Cardiac fibroblast (primary cell): ENCODE data around the gene CHCHD3.

Experiments
- DNase-seq, 2 donors: peaks; one replicate each; pipeline versions ENCODE4 v3.0.0 to v3.0.0-alpha.2; 2010; ENCODE audit warnings: low read depth in 2 of 2
- H3K4me3 ChIP-seq, 2 donors: replicated peaks in 1 of 2; 1 replicate in 1 of 2; 2 replicates in 1 of 2; pipeline ENCODE4 v1.5.1; 2011; ENCODE audit warnings: low read depth in 2 of 2, low read length in 2 of 2, mild to moderate bottlenecking in 2 of 2, moderate library complexity in 1 of 2
- TF ChIP-seq, protein P1 (sequence below): IDR thresholded peaks from one replicate; pipeline ENCODE4 v1.5.1; 2011; ENCODE audit warnings: low read depth, mild to moderate bottlenecking, low read length, inconsistent platforms

The CHCHD3 gene

DNA sequence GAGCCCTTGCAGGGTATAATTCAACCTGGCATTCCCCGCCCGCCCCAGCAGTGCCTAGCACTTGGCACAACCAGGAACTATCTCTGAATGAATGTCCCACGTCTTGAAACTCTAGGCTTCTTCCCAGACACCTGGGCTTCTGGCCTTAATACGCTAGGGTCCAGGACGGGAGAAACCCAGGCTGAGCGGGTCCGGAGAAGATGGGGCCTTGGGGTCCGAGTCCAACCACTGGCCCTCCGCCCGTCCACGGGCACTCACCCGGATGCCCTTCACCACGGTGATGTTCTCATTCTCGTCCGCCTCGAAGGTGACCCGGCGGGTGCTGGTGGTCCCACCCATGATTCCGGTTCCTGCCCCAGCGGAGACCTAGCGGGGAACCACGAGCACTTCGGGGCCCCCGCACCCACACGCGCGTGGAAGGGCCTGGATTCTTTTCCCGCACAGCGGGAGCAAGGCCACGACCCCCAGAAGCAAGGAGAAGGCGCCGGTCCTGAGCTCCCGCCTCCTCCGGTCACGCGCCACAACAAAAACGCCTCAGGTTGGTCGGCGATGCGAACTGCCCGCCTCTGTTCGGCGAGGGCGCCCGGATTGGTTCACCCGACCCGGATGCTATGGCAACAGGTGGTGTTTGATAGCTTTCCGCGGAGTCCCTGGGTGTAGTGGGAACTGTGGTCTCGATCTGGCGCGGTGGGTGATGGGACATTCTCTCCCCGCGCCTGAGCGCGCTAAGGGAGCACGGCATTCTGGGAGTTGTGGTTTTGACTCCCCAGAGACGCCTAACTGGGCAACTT lies at the start of gene CHCHD3:
Gene CHCHD3 (minus strand): TSS at position 492 of the 791 bp plus-strand sequence. CDS start 153 bp downstream, at position 339.
- TF ChIP-seq, protein P1, sequence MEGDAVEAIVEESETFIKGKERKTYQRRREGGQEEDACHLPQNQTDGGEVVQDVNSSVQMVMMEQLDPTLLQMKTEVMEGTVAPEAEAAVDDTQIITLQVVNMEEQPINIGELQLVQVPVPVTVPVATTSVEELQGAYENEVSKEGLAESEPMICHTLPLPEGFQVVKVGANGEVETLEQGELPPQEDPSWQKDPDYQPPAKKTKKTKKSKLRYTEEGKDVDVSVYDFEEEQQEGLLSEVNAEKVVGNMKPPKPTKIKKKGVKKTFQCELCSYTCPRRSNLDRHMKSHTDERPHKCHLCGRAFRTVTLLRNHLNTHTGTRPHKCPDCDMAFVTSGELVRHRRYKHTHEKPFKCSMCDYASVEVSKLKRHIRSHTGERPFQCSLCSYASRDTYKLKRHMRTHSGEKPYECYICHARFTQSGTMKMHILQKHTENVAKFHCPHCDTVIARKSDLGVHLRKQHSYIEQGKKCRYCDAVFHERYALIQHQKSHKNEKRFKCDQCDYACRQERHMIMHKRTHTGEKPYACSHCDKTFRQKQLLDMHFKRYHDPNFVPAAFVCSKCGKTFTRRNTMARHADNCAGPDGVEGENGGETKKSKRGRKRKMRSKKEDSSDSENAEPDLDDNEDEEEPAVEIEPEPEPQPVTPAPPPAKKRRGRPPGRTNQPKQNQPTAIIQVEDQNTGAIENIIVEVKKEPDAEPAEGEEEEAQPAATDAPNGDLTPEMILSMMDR = no peak
- peak within 1 kb of the TSS; percentile 91 to 92 for H3K4me3 ChIP-seq
- DNase-seq = peak; percentile 98

GRCh38 chr7:133130166-133130565 lies 48.3 kb upstream of the CHCHD3 start:
- H3K4me3 ChIP-seq = no peak overlapping the region
- TF ChIP-seq, protein P1 = no peak

DNA sequence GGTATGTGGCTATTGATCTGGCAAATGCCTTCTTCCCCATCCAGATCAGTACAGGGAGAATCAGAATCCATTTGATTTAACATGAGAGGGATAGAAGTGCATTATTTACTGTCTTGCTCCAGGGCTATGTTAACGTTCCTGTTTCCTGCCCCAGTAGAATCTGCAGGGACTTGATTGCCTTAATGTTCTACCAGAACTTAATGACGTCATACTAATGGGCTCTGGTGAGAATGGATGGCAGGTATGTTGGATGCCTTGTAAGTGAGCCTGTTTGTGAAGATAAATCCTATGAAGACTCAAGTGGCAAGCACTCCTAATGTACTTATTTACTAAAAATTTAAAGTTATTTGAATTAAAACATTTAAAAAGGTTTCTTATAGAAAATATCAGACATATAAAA lies 44.5 kb upstream of the CHCHD3 start:
- TF ChIP-seq, protein P1 = no peak
- no peak for DNase-seq

More at GRCh38 chr7:133130166-133130565, 48.3 kb upstream of the CHCHD3 start:
- DNase-seq = no peak

DNA sequence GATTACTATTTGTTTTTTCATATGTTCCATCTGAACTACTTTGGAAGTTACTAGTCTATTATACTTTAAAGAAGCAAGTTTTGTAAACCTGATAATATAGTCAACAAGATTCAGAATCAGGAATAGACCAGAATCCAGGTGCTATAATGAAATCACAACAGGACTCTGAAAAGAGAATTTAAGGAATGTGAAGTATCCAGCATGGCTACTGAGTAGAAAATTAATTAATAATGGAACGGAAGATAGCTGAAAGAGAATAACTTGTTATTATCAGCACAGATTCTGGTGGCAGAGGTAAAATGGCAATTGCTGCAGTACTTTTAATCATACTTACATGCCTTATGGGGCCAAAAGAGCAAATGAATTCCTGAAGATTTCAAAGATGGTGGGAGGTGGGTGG lies 43.1 kb upstream of the CHCHD3 start:
- H3K4me3 ChIP-seq = no peak overlapping the region
- TF ChIP-seq, protein P1 = no peak
- DNase-seq = no peak

More for the DNA sequence above, 44.5 kb upstream of the CHCHD3 start:
- no peak overlapping the region for H3K4me3 ChIP-seq

DNA sequence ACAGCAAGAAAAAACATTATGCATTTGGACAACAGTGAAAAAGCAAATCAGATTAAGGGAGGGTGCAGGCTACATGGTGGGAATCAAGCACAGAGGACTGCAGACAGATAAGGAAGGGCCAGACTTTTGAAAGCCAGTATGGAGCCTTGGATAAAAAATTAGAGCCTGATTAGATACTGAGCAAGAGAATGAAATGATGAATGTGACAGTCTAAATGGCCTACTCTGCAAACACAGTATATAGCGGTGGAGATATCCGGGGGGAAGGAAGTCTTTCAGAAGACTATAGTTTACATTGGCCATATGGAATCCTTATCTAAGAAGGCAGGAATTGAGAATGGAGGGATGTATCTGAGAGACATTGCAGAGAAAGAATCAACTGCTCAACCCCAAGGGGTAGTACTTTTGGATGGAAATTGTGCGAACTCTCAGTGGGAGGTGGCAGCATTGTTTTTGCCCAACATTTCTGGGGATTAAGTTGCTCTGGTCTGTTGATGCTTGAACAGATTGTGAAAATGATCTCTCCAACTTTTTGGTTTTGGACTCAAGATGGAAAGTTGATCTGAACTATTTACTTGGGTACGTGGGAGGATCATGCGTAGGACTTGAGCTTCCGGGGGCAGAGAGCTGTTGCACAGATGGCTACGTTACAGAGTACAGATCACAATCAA lies 39.4 kb upstream of the CHCHD3 start:
- TF ChIP-seq, protein P1 = no peak
- DNase-seq = no peak
- no peak overlapping the region for H3K4me3 ChIP-seq

DNA sequence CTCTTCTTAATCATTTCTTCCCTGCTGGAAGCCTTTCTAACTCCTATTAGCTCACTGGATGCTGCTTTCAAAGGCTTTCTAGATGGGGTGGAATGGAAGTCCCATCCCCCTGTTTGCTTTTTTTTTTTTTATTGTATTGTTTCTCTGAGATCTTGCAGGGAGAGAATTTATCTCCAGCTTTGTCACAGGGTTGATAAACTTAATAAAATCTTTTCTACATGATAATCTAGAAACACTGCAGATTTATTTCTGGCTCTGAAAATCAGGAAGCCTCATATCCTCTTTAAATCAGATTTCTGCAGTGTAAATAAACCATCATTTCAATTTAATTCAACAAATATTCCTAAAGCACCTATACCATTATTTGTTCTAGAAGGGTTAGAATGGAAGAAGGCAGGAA lies 37.2 kb upstream of the CHCHD3 start:
- TF ChIP-seq, protein P1 = no peak
- no peak for DNase-seq
- H3K4me3 ChIP-seq = no peak overlapping the region
